Ishikawa (cell line): ENCODE data around the gene SNX22.

Source experiments
- CEBPB ChIP-seq: IDR thresholded peaks from 2 replicates; pipeline ENCODE4 v1.6.1; 2012
- RAD21 ChIP-seq: IDR thresholded peaks from 2 replicates; pipeline ENCODE4 v1.6.1; 2012; ENCODE audit warnings: low read depth
- TAF1 ChIP-seq: IDR thresholded peaks from 2 replicates; pipeline ENCODE4 v1.6.1; 2012; ENCODE audit warnings: low read depth, mild to moderate bottlenecking
- TCF12 ChIP-seq: IDR thresholded peaks from 2 replicates; pipeline ENCODE4 v1.6.1; 2012; ENCODE audit warnings: low read depth
- TEAD4 ChIP-seq: IDR thresholded peaks from 2 replicates; pipeline ENCODE4 v1.6.1; 2012
- YY1 ChIP-seq: IDR thresholded peaks from 2 replicates; pipeline ENCODE4 v1.6.1; 2012; ENCODE audit warnings: low read depth
- ZBTB7A ChIP-seq: IDR thresholded peaks from 2 replicates; pipeline ENCODE4 v1.6.1; 2012; ENCODE audit warnings: low read depth
- TF ChIP-seq, protein P1 (sequence below): IDR thresholded peaks from 2 replicates; pipeline ENCODE4 v1.6.1; 2012; ENCODE audit warnings: low read depth, mild to moderate bottlenecking
- TF ChIP-seq, protein P2 (sequence below): IDR thresholded peaks from 2 replicates; pipeline ENCODE4 v1.6.1; 2012

DNA sequence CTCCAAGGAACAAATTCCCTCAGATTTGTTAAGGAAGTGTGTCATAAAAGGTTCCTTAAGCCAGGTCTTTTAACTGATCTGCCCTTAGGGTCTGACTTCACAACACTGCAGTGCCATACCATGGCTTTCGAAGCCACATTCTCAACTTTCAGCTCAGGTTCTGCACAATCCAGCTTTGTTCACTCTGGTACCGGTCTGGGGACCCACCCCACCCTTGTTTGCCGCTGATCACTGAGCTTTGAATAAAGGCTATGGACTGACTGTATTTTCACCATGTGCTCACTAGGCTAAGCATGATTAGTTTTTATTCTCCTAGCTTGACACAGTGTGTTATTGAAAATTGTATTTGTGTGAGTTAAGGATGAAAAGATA lies 39.9 kb upstream of the SNX22 start:
- TF ChIP-seq, protein P1, sequence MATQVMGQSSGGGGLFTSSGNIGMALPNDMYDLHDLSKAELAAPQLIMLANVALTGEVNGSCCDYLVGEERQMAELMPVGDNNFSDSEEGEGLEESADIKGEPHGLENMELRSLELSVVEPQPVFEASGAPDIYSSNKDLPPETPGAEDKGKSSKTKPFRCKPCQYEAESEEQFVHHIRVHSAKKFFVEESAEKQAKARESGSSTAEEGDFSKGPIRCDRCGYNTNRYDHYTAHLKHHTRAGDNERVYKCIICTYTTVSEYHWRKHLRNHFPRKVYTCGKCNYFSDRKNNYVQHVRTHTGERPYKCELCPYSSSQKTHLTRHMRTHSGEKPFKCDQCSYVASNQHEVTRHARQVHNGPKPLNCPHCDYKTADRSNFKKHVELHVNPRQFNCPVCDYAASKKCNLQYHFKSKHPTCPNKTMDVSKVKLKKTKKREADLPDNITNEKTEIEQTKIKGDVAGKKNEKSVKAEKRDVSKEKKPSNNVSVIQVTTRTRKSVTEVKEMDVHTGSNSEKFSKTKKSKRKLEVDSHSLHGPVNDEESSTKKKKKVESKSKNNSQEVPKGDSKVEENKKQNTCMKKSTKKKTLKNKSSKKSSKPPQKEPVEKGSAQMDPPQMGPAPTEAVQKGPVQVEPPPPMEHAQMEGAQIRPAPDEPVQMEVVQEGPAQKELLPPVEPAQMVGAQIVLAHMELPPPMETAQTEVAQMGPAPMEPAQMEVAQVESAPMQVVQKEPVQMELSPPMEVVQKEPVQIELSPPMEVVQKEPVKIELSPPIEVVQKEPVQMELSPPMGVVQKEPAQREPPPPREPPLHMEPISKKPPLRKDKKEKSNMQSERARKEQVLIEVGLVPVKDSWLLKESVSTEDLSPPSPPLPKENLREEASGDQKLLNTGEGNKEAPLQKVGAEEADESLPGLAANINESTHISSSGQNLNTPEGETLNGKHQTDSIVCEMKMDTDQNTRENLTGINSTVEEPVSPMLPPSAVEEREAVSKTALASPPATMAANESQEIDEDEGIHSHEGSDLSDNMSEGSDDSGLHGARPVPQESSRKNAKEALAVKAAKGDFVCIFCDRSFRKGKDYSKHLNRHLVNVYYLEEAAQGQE: no peak
- TF ChIP-seq CEBPB (no peak), RAD21 (no peak), TEAD4 (no peak), TAF1 (no peak), YY1 (no peak), TCF12 (no peak), ZBTB7A (no peak)
- TF ChIP-seq, protein P2, sequence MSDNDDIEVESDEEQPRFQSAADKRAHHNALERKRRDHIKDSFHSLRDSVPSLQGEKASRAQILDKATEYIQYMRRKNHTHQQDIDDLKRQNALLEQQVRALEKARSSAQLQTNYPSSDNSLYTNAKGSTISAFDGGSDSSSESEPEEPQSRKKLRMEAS: no peak
